DMS 273 (cell line): ENCODE results near the gene ATG14.
"Not testable (repeated sequence)": the region's sequence is repeated elsewhere in the genome, so short reads cannot be mapped to it uniquely, and the experiment has no call there.

Source experiments
- DNase-seq: peaks from one replicate; lab custom pipeline; 2025; ENCODE audit not compliant: unreplicated experiment; lab: John Stamatoyannopoulos, UW

The ATG14 gene

DNA sequence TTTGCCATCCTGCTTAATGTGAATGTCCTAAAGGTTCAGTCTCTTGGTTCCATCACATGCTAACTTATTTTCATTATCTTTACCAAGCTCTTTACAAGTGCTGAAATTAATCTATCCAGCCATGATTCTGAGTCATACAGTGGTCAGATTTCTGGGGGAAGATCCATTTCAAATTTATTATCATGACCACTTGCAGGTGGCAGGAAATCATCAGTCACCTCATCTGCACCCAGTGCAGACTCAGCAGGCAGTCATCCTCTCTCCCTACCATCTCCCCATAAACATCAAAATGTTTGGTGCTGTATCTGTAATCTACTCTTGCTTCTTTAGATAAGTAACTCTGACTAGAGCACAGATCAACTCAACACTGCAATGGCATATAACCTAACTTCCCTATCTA, 23.5 kb downstream of the ATG14 start:
- no peak for DNase-seq

GRCh38 chr14:55387121-55387520, 24.5 kb downstream of the ATG14 start:
- no peak for DNase-seq

- no peak for DNase-seq
These were observed 25.4 kb downstream of the ATG14 start for GRCh38 chr14:55386037-55386808.

DNA sequence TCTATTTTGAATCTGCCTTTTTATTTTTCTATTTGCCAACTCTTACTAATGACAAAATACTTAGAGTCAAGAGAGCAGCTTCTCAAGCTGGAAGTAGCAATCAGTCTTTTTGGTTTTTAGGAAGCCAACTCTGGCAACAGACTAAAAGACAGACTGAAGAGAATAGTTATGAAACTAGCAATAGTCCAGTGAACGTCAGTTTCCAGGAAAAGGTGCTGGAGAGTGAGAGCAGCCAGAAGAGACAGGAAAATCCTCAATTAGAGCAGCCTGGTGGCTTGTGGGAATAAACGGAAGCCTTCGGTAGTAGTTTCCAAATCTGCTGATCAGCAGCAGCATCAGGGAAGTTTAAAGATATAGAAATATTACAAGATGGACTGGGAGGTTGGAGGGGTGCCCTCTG, 27.1 kb downstream of the ATG14 start:
- DNase-seq, result no peak

- no peak for DNase-seq
These were observed 28.0 kb downstream of the ATG14 start for GRCh38 chr14:55383541-55384140.

- DNase-seq, result not testable (repeated sequence)
These were observed 28.6 kb downstream of the ATG14 start for GRCh38 chr14:55383056-55383466.

DNA sequence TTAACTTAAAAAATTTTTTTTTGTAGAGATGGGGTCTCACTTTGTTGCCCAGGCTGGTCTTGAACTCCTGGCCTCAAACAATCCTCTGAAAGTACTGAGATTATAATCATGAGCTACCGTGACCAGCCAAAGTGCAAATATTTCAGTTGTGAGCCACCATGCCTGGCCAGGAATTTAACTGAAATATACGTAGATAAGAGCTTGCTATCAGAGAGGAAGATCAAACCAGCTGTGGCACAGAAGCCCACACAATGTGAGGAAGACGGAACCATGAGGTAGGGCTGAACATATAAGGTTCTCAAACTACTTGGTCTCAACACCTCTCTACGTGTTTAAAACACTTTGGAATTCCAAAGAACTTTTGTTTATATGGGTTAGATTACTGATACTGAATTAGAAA, 29.1 kb downstream of the ATG14 start:
- no peak for DNase-seq

- no peak for DNase-seq
These were observed 30.1 kb downstream of the ATG14 start for GRCh38 chr14:55381561-55381960.

GRCh38 chr14:55381040-55381439, 30.6 kb downstream of the ATG14 start:
- DNase-seq, result no peak

GRCh38 chr14:55377236-55377635, 34.4 kb downstream of the ATG14 start:
- DNase-seq, result no peak

GRCh38 chr14:55374771-55375170, 36.9 kb downstream of the ATG14 start:
- no peak for DNase-seq

DNA sequence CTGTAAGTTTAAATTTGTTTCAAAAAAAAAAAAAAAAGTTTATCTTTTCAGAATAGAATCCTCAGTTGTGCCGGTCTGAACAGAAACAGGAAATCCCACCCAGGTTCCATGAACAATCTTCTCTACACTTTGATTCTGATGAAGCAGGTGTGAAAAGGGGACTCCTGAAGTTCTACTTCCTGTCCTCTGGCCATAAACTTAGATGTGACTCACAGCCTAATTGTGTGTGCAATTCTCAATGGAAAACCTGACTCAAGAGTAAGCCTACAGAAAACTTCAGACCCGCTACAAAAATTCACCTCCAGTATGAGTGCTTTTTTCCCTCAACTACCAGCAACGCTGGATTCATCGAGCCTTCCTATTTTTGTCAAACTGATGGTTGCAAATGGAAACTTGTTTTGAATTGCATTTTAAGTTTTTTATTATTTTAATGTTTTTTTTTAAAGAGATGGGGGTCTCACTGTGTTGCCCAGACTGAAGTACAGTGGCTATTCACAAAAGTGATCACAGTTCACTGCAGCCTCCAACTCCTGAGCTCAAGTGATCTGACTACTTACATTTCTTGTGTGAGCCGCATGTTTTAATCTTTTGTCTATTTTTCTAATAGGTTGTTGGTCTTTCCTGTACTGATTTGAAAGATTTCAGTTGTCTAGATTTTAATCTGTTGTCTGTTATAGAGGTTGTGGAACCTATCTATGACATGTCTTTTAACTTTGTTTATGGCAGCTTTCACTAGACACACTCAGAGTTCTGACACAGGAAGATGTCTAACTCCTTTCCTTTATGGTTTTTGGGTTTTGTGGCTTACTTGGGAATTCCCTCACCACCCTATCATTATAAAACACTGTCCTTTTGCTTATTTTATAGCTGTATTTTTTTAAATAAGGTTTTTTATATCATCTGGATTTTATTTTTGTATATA, 37.6 kb downstream of the ATG14 start:
- DNase-seq, result no peak

DNA sequence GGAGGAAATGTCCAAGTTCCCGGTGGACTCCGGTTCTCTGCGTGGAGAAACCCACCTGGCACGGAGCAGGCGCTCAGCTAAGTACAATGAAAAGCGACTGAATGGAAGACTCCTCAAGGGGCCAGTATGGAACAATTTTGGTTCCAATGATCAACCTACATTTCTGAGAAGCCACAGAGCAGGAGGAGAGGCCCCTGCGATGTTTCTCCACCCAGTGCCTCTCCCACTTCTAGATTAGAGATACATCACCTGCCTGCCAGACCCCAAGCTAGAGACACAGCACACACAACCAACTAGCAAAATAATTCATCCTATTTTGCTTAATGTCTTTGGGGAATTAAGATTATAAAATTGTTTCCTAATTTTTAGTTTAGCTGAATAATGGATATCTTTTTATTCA, 38.8 kb downstream of the ATG14 start:
- DNase-seq, result no peak

DNA sequence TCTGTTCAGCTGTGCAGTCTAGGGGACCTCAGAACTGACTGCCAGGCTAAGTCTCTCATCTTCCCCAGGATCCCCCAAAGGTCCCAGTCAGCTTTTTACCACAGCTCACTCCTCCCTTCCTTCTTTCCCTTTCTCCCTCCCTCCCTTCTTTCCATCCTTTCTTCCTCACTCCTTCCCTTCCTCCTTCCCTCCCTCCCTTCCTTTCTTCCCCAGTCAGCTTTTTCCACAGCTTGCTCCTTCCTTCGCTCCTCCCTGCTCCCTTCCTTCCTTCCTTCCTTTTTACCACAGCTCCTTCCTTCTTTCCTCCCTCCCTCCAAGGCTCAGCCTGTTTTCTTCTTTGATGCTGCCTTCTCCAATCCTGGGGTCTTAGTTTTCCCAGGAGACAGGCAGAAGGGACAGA, 39.2 kb downstream of the ATG14 start:
- DNase-seq, result no peak

DNA sequence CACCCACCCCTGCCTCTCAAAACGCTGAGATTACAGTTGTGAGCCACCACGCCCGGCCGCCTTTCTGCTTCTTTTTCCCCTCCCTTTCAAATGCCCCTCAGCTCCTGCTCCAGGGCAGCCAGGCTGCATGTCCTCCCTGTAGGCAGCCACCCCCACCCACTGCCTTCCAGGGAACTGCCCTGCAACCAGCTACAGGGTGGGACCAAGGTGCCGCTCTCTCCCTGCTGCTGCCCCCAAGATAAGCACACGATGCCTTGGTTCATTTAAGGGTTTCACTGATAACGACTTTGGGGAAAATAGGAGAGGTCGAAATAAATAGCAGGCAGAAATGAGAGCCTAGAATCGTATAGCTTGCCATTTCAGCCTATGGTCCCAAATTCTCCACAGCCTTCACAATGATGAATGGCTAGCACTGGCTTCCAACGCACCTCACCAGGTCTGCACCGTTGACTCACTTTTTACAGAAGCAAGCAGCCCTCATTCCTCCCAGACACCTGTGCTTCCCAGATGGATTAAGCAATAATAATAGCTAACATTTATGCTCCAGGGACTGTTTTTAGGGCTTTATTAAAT, 40.7 kb downstream of the ATG14 start:
- DNase-seq, result no peak

DNA sequence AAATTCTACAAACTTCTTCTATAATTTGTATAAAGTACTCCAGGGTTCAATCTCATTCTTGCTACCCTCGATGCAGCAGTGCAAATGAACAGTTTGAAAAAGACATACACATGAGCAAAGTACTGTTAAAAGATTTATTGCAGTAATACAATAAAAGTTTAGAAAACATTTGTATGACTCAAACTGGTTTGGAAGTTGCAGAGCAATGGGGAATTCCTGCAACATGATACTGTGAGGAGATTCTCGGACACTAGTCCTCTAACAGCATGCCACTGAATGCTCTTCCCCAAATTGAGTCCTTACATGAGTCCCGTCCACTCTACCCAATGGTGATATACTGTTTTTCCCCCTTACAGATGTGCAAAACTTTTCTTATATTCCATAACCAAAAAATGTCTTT, 45.4 kb downstream of the ATG14 start:
- DNase-seq, result no peak

GRCh38 chr14:55361190-55361589, 50.4 kb downstream of the ATG14 start:
- DNase-seq, result no peak

DNA sequence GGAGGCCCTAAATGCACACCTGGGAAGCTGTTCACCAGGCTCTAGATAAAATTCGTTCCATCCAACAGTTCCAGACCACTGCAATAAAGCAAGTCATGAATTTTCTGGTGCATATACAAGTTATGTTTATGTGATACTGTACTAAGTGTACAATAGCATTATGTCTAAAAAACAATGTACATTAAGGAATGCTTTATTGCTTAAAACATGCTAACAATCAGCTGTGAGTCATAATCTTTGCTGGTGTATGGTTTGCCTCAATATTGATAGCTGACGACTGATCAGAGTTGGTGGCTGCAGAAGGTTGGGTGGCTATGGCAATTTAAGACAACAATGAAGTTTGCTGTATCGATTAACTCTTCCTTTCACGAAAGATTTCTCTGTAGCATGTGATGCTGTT, 52.3 kb downstream of the ATG14 start:
- DNase-seq, result no peak

- no peak for DNase-seq
These were observed 54.7 kb downstream of the ATG14 start for GRCh38 chr14:55356913-55357312.

- no peak for DNase-seq
These were observed 55.7 kb downstream of the ATG14 start for GRCh38 chr14:55355922-55356321.

GRCh38 chr14:55354500-55354899, 57.1 kb downstream of the ATG14 start:
- peak; percentile 80 for DNase-seq
